DMS153 treated with DMSO at 0.1 percent for 48 hours (cell line): ENCODE measurements around the gene UCP3.

ENCODE experiments used
- DNase-seq: peaks from one replicate; lab custom pipeline; 2025; ENCODE audit not compliant: unreplicated experiment; lab: John Stamatoyannopoulos, UW

The UCP3 gene

DNA sequence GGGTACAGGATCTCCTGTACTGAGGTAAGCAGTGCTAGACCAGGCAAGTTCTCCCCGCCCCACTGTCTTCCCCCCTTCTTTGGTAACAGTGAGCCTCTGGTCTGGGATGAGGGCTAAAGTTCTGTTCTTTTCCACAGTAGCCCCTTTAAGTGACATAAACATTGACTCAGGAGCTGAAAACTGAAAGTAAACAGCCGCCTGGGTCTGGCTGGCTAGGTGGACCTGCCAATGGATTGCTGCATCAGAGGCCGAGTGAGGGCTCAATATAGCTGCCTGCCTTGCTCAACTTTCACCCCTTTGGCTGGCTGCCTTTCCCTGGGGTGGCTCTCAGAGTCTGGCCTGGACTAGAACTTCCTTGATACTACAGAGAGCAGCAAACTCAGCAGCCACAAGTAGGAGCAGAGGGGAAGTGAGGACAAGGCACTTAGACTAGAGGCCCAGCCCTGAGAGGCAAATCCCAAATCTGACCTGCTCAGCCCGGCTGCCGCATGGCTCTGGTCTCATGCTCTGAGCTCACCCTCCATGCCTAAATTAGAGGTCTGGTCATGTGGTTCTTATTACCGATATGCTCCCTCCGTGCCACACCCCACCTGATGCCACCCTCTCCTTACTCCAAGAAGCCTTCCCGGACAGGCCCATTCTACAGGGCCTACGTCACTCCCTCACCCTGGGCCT, 9.6 kb upstream of the UCP3 start:
- DNase-seq, result no peak

DNA sequence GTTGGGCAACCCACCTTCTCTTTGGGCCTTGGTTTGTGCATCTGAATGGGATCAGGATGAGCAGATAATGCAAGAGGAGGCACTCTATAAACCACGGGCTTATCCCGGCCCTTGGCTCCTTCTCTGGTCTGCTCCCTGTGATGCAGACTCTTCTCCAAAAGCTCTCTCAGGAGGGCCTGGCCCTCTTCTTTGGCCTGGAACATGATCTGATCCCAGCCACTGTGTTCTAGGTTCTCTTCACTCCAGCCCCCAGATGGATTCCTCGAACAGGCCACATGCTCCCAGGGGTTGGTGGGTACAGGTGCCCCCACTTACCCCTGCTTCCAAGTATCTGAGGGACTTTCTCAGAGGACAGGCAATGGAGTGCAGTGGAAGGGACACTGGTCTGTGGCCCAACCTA, 8.7 kb upstream of the UCP3 start:
- no peak for DNase-seq

DNA sequence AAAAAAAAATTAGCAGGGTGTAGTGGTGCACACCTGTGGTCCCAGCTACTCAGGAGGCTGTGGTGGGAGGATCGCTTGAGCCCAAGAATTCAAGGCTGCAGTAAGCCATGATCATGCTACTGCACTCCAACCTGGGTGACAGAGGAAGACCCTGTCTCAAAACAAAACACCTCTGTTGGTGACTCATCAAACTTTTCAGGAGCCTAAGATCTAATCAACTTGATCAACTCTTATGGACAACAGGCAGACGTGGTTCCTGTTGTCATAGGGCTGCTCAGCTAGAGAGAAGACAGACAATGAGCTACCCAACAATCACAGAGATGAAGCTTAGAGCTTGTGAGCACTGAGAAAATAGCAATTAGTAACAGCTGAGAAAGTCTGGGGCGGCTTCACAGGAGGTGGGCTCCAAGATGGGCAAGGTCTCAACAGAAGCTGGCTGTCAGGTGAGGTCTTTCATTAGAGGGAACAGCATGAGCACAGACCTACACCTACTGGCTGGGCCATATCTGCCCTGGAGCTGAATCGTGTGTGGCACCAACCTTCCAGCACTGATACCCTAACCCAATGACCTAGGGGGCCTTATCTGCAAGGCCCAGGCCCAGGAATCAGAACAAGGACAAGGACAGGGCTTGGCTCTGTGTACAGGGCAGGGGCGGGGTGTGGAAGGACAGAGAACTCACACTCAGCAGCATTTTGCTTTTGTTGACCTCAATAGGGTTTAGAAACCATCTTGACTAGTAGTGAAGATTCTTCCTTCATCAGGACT, 7.2 kb upstream of the UCP3 start:
- DNase-seq, result no peak

DNA sequence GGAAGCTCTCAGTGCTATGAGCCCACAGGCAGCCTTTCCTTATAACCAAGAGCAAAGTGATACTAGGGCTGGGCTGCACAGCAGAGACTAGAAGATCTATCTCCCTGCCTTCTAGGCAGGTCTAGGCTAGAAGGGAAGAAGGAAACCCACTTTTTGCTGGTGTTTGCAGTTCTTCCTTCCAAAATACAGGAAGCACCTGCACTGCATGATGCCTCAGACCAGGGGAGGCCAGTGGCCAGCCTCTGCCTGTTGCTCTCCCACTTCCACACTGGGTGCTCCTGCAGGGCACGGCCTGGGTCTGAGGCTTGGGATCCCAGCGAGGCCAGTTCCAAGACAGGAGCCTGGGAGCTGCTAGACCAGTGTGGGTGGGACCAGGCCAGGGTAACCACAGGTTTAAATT, 6.0 kb upstream of the UCP3 start:
- DNase-seq, result no peak

DNA sequence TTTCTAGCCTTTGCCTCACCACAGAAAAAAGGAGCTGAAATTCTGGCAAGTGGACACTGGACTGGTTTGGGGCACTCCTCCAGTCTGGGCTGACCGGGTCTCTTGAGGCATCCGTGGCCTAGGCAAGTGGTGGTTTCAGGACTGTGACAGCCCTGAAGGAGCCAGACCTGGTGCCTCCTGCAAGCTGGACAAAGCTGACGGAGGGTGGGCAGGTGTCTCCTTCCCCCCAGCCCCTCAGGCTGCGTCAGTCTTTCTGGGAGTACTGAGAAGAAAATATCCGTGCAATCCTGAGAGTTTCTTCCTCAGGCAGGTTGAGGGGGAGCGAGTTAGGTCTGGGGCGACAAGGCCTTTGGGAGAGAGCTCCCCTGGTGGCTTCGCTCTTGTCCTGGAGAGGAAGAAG, 4.3 kb upstream of the UCP3 start:
- no peak for DNase-seq

DNA sequence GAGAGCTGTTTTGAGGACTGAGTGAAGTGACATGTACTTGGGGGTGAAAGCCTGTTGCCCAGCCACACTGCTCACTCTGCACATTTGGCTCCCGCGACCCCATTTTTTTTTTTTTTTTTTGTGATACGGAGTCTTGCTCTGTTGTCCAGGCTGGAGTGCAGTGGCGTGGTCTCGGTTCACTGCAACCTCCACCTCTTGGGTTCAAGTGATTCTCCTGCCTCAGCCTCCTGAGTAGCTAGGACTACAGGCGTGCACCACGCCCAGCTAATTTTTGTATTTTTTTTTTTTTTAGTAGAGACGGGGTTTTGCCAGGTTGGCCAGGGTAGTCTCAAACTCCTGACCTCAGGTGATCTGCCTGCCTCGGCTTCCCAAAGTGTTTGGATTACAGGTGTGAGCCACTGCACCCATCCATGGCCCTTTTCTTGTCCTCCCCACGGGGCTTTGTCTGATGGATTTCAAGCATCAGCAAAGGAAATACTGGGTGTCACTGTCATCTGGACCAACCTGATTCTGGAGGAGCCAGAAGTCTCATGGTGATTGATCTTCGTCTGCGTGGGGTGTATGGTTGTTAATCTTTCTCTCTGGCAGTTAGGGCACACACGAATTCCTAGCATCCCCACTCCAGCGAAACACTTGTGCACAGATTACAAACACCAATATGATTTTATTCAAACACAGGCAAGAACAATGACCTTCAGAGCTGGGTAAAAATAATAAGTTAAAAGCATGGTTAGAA, 3.4 kb upstream of the UCP3 start:
- no peak for DNase-seq

DNA sequence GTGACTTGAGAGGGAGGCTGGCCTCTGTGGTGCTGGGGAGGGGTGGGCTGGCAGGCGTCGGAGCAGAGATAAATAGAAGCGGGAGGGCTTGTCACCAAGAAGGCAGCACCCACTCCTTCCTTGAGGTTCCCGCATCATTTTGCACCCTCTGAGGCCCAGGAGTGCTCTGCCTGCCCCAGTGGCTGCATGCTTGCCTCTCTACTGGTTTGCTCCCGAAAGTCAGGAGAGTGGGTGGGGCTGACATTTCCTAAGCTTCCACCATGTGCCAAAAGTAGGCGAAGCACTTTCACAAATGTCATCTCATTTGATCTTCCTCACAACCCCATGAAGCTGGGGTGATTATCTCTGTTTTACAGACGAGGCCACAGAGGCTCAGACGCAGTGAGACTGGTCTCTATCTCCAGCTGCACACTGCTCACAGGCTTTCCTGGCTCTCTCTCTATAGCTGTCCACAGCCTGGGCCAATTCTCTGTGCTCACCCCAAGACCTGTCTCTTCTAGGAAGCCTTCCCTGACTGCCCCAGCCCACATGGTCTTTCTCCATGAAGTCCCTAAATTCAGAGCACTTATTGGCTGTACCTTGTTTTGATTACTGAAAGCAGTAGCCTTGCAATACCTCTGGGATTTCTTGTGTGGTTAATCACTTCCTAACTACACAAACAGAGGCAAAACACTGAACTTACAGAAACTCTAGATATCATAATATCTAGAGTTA, 2.6 kb upstream of the UCP3 start:
- DNase-seq, result no peak

DNA sequence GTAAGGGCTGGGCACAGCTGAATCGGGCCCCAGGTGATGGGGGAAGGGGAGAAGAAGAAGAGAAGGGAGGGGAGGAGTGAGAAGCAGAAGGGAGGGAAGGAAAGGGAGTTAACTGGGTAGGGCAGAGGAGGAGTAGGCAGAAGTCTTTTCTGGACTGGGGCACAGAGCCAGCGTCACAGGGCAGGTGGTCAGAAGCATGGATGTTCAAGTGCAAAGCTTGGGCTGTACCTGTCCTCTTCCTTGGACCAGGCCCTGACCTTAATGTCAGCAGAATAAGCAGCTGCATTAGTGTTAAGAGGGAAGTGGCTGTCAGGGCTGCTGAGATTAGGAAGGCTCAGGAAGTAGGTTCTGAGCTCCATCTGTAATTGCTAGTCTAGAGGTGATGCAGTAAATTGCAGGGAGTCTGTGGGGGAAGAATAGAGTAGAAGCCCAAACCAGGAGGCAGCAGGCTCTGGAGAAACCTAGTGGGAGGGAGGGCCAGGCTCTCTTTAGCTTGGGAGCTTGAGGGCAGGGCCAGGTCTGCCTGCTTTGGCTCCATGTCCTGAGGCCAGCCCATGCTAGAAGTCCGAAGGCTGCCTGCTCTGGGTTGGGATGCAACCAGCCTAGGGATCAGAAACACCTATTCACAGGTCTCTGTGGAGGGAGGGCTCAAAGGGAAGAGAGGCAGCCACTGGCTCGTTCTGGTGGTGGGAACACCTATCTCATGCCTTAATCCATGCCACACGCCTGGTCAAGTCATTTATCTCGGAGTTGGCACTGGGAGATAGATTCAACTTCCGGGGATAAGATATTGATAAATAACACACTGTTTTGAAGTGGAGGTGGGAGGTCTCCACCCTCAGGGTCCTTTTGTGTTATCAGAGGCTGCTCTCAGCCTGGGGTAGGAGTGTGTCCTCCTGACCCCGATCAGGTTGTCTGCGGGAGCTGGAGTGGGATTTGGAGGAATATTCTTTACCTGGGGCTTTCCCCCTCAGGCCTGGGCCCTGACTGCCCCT, 1.7 kb upstream of the UCP3 start:
- no peak for DNase-seq

DNA sequence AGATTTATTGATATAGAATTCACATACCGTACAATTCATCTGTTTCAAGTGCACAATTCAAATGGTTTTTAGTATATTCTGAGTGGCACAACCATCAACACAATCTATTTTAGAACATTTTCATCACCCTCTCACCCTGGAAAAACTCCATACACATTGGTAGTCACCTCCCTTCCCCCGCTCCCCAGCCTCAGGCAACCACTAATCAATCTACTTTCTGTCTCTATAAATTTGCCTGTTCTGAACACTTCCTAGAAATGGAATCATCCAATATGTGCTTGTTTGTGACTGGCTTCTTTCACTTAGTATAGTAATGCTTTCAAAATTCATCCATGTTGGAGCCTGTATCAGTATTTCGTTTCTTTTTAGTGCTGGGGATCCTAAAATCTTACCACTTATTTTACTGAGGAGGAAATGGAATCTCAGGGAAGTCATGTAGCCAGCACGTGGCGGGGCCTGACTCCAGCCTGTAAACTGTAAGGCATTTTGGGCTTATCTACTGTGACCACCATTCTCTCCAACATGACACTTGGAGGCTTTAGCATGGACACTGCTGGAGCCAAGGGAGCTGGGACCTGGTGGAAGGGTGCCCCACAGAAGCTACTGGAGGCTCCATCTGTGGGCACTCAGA, 905 bp upstream of the UCP3 start:
- DNase-seq, result no peak

DNA sequence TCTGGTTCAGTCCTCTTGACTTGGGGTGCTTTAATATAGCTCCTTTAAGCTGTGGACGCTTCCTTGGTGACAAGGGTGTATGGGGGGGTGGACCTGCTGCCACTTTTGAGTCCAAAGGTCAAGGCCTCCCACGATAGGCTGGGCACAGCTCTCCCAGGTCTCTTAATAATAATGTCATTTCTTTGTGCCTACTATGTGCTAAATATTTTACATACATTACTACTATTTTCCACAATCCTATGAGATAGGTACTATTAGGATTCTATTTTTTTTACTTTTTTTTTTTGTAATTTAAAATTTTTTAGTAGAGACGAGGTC, 304 bp upstream of the UCP3 start:
- DNase-seq, result no peak

DNA sequence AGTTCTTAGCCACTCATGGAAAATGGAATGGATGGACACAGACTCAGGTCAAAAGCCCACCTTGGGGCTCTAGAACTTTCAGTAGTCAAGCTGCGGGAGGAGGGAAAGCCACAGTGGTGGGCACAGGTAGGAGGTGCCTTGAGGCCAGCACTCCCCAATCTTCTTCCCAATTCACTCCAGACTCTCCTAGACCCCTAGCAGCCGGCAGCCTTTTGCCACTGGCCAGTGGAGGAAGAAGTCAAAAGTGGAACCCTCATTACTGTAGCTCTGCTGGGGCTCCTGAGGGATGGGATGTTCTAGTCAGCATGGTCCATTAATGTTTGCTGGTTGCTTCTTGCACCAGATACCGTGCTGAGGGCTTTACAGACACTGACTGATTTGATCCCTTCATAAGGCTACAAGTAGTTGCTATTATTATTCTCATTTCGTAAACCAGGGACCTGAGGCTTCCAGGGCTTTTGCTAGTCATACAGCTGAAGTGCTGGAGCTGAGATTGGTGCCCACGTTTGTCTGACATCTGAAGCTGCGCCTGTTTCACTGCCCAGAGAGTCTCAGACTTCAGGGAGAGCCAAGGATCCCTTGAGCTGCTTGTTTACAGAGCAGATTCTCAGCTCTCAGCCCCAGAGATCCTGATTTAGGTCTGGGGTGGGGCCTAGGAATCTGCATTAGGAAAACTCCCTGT, 1.1 kb downstream of the UCP3 start:
- DNase-seq, result no peak

DNA sequence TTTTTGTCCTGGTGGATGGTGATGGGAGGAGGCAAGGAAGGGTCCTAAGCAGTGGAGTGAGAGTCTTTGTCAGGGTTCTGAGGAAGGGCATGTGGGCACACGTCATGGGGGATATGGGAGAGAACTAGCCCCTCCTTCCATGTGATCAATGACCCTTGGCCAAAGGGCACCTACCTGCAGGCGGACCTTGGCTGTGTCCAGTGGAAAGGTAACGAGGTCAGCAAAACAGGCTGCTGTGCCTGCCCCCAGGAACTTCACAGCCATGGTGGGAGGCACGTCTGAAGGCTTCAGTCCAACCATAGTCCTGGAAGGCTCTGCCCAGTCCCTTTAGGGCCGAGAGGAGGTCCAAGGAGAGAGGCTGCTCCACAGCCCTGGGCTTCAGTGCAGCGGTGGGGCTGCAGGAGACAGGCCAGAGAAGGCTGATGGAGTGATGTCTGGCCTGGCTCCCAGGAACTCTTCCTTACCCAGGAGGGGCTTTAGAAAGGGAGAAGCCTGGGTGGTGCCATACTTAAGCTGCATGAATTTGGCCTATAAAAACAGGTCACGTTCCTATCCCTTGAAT, 2.1 kb downstream of the UCP3 start:
- no peak for DNase-seq

DNA sequence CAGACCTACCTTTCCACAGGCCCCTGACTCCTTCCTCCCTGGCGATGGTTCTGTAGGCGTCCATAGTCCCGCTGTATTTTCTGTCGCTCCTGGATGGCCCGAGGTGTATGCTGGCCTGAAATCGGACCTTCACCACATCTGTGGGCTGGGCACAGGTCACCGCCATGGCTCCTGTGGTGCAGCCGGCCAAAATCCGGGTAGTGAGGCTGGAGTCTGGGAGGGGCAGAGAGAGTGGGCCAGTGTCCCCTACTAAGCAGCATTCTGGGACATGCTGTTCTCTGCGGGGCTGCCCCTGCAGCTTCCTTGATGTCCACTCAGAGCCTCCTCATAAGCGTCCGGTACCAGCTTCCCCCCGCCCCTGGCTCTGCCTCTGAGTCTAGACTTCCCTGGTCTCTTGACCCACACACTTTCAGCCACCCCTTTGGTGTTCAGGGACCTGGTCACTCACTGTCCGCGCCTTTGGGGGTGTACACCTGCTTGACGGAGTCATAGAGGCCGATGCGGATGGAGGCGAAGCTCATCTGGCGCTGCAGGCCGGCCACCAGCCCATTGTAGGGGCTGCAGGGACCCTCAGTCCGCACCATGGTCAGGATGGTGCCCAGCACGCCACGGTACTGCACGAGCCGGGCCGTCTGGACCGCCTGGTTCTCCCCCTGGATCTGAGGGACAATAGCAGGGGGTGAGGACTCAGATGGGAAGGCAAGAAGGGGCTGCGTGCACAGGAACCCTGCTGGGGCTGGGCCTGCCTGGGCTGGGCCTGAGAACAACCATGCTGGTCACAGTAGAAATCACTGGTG, 3.0 kb downstream of the UCP3 start:
- DNase-seq, result no peak

DNA sequence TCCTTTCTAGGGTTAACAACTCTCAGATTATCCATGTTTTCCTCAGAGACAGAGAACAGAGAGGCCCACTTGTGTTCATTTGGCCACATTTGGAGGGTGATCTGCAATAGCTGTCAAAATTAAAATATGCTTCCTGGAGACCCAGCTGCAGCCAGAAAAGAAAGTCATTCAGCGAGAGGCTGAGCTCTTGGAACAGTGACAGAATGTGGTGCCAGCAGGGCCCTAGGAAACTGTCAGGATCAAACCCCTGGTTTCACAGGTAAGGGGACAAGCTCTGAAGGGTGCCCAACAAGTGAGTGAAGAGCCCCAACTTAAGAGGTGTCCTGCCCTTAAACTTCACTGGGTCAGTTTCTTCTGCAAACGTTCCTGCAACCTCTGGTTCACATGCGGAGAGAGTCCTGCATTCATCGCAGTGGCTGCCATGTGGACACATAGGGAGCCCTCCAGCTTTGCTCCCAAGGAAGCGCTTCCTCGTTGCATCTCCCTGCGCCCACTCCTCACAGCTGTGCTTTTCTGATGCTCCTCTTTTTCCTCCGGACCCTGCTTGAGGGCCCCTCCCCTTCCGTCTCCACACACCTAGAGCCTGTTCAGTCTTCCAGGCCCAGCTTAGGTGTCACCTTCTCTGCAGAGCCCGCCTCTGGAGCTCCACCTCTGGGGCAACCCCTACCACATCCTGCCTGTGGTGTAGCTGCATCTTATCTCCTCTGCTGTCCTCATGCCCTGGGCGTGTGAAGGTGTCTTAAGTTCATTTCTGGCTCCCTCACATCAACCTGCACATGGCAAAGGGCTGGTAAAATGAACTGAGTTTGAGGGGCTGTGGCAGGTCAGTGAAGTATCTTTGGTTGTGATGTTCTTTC, 3.9 kb downstream of the UCP3 start:
- DNase-seq, result no peak

DNA sequence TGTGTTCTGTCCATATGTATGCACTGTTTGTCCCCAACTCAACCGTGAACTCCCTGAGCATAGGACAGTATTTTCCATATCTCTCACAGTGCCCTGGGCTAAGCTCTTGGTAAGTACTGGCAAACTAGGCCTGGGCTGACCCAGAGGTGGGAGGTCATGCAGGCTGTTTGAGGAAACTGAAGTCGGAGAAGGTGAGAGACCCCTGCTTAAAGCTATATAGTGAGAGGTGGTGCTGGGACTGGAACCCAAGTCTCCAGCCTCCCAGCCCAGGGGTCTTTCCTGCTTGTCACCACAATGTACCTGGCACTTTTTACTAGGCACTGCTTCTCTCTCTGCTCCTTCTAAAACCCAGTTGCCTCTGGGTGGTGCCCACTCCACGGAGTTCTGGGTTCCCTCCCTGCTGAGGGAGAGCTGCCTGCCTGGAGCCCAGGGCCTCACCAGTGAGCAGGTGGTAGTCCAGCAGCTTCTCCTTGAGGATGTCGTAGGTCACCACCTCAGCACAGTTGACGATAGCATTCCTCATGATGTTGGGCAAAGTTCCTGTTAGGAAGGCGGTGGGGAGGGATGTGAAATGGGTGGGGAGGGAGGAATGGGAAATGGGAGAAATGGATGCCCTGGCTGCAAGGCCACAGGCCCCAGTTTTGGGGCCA, 4.7 kb downstream of the UCP3 start:
- no peak for DNase-seq

DNA sequence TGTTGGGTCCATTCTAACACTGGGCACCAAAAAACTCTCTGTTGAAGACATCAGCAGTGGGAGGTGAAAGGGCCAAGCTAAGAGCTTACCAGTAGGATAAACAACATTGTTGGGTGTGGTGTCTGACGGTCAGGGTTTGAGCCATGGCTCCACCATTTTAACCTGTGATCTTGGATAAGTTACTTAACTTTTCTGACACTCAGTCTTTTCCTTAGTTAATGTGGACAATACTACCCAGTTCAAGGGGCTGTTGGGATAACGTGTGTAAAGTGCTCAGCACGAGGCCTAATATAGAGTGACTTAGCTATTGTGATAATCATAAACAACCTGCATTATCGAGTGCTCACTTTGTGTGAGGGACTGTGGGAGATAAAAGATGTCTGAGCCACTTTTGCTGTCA, 6.1 kb downstream of the UCP3 start:
- DNase-seq, result no peak

DNA sequence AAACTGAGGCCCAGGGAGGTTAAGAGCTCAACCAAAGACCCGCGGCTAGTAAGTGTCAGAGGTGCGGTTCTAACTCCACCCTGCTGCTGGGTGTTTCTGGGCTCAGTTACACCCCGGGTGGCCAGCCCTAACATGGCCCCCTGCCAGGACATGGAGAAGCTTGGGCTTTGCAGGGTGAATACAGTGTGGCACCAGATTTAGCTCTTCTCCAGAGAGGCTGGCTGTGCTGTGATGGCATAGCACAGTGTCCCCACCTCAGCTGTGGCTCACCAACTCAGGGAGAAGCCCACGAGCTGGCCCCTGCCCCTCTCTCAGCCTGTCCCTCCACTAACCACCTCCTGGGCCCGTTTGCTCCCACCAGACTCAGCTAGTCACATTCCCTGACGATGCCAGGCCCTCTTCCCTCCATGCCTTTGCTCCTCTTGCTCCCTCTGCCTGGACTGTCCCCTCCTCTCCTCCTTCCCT, 7.0 kb downstream of the UCP3 start:
- DNase-seq, result no peak
